H1 (cell line): ENCODE data around the gene PTPRJ. TPM values are rescaled to one million over a fixed set of nuclear protein-coding genes. Genes with fewer than 3 reads are reported as not detected.

ENCODE experiments used
- CTCF ChIA-PET: fragments of 300-600 bp; sonication (Branson Sonifier 250); formaldehyde crosslinking; loops from one replicate; lab custom pipeline; 2021; ENCODE audit not compliant: partially characterized antibody; lab: Charles Lee
- POLR2A ChIA-PET: fragments of 300-600 bp; sonication (Branson Sonifier 250); formaldehyde crosslinking; loops from one replicate; lab custom pipeline; 2021; ENCODE audit warnings: inconsistent platforms; ENCODE audit not compliant: partially characterized antibody; lab: Charles Lee
- DNase-seq, 2 experiments: peaks; one replicate each; pipeline versions ENCODE4 v3.0.0 to v3.0.0-alpha.2; 2010 to 2022; ENCODE audit warnings: low spot score in 2 of 2, low read depth in 1 of 2, mixed read lengths in 1 of 2
- FAIRE-seq: peaks from 2 replicates; lab custom pipeline; 2011; peaks lifted over from hg19 to GRCh38; lab: Jason Lieb, UNC
- H2AFZ ChIP-seq: 2 replicates; pipeline ENCODE4 v1.8.1; 2012; ENCODE audit warnings: low read length, inconsistent platforms
- H2AK5ac ChIP-seq: 2 replicates; pipeline ENCODE4 v1.6.1; 2013; ENCODE audit warnings: low read depth, low read length
- H2BK120ac ChIP-seq: replicated peaks from 2 replicates; pipeline ENCODE3; 2013; ENCODE audit warnings: low read depth, low read length, inconsistent platforms
- H2BK12ac ChIP-seq: 2 replicates; pipeline ENCODE4 v1.6.1; 2013; ENCODE audit warnings: low read depth, low read length
- H2BK15ac ChIP-seq: 2 replicates; pipeline ENCODE4 v1.6.1; 2013; ENCODE audit warnings: low read length
- H2BK20ac ChIP-seq: 2 replicates; pipeline ENCODE4 v1.6.1; 2013; ENCODE audit warnings: low read length
- H2BK5ac ChIP-seq: 2 replicates; pipeline ENCODE4 v1.6.1; 2013; ENCODE audit warnings: low read depth, low read length
- H3K14ac ChIP-seq: 2 replicates; pipeline ENCODE4 v1.6.1; 2013; ENCODE audit warnings: inconsistent platforms; ENCODE audit not compliant: insufficient read length
- H3K18ac ChIP-seq: 2 replicates; pipeline ENCODE4 v1.6.1; 2013; ENCODE audit warnings: low read length; ENCODE audit errors: extremely low read depth
- H3K23ac ChIP-seq: 2 replicates; pipeline ENCODE4 v1.6.1; 2013; ENCODE audit warnings: inconsistent platforms; ENCODE audit not compliant: insufficient read length
- H3K23me2 ChIP-seq: 2 replicates; pipeline ENCODE4 v1.6.1; 2013; ENCODE audit warnings: low read depth, low read length
- H3K27ac ChIP-seq: 2 replicates; pipeline ENCODE4 v1.6.1; 2011; ENCODE audit warnings: low read depth, low read length, inconsistent platforms
- H3K27me3 ChIP-seq, 4 experiments: replicated peaks in 1 of 4; 1 replicate in 1 of 4; 2 replicates in 3 of 4; pipeline versions ENCODE4 v1.6.1 to v1.8.1; 2011 to 2013; ENCODE audit warnings: low read length in 3 of 4, mild to moderate bottlenecking in 3 of 4, inconsistent platforms in 2 of 4, mixed read lengths in 2 of 4, moderate library complexity in 1 of 4; ENCODE audit not compliant: control insufficient read depth in 3 of 4, insufficient read depth in 3 of 4; ENCODE audit errors: extremely low read depth in 1 of 4
- H3K36me3 ChIP-seq, 4 experiments: 2 replicates each; pipeline versions ENCODE4 v1.6.1 to v1.8.1; 2011 to 2013; ENCODE audit warnings: mild to moderate bottlenecking in 4 of 4, low read length in 3 of 4, moderate library complexity in 2 of 4, control low read depth in 1 of 4, inconsistent platforms in 1 of 4; ENCODE audit not compliant: insufficient read depth in 4 of 4, control insufficient read depth in 2 of 4
- H3K4ac ChIP-seq: replicated peaks from 2 replicates; pipeline ENCODE3; 2013; ENCODE audit warnings: low read length, low read depth, mixed read lengths, inconsistent platforms; ENCODE audit not compliant: insufficient read length
- H3K4me1 ChIP-seq, 4 experiments: replicated peaks in 1 of 4; 1 replicate in 1 of 4; 2 replicates in 3 of 4; pipeline versions ENCODE4 v1.6.1 to v1.8.1; 2011 to 2013; ENCODE audit warnings: low read length in 3 of 4, inconsistent platforms in 2 of 4, mixed read lengths in 1 of 4; ENCODE audit not compliant: insufficient read depth in 4 of 4, control insufficient read depth in 3 of 4
- H3K4me2 ChIP-seq, 2 experiments: 2 replicates each; pipeline versions ENCODE4 v1.6.1 to v1.8.1; 2011 to 2013; ENCODE audit warnings: low read depth in 2 of 2, low read length in 2 of 2, control low read depth in 1 of 2, inconsistent platforms in 1 of 2, mild to moderate bottlenecking in 1 of 2; ENCODE audit not compliant: insufficient read depth in 1 of 2
- H3K4me3 ChIP-seq, 4 experiments: fragments of 200-600, 300-600 bp in 1 of 4; sonication (generic), shearing (Covaris generic), sonication (Bioruptor Twin) in 1 of 4; 2 replicates each; pipeline versions ENCODE4 v1.5.1 to v1.8.1; 2011 to 2016; ENCODE audit warnings: low read length in 4 of 4, low read depth in 3 of 4, control low read depth in 2 of 4, inconsistent platforms in 2 of 4, mild to moderate bottlenecking in 2 of 4, mixed read lengths in 1 of 4, moderate library complexity in 1 of 4; ENCODE audit not compliant: insufficient read depth in 2 of 4; ENCODE audit errors: extremely low read depth in 1 of 4
- H3K56ac ChIP-seq: replicated peaks from 2 replicates; pipeline ENCODE3; 2013; ENCODE audit warnings: low read depth, mild to moderate bottlenecking, mixed read lengths, low read length, inconsistent platforms; ENCODE audit not compliant: insufficient read length
- H3K79me1 ChIP-seq: 2 replicates; pipeline ENCODE4 v1.6.1; 2013; ENCODE audit warnings: low read depth, low read length, control low read depth
- H3K79me2 ChIP-seq, 2 experiments: 2 replicates each; pipeline versions ENCODE4 v1.6.1 to v1.8.1; 2012 to 2013; ENCODE audit warnings: low read length in 2 of 2, mild to moderate bottlenecking in 2 of 2, inconsistent platforms in 1 of 2; ENCODE audit not compliant: insufficient read depth in 2 of 2, control insufficient read depth in 1 of 2
- H3K9ac ChIP-seq, 4 experiments: replicated peaks in 1 of 4; 1 replicate in 1 of 4; 2 replicates in 3 of 4; pipeline versions ENCODE4 v1.6.1 to v1.8.1; 2011 to 2013; ENCODE audit warnings: low read depth in 3 of 4, low read length in 3 of 4, control low read depth in 2 of 4, mild to moderate bottlenecking in 2 of 4, moderate library complexity in 2 of 4, inconsistent platforms in 1 of 4; ENCODE audit errors: extremely low read depth in 1 of 4
- H3K9me3 ChIP-seq, 2 experiments: 2 replicates each; pipeline versions ENCODE4 v1.6.1 to v1.8.1; 2012 to 2013; ENCODE audit warnings: mild to moderate bottlenecking in 2 of 2, moderate library complexity in 2 of 2, control low read depth in 1 of 2, inconsistent platforms in 1 of 2, low read depth in 1 of 2, low read length in 1 of 2, mixed read lengths in 1 of 2; ENCODE audit not compliant: insufficient read depth in 2 of 2
- H4K20me1 ChIP-seq, 2 experiments: replicated peaks in 1 of 2; 2 replicates each; pipeline versions ENCODE3 to v1.8.1; 2011 to 2013; ENCODE audit warnings: inconsistent platforms in 2 of 2, low read length in 2 of 2, mild to moderate bottlenecking in 1 of 2; ENCODE audit not compliant: insufficient read depth in 2 of 2, control insufficient read depth in 1 of 2
- H4K5ac ChIP-seq: 2 replicates; pipeline ENCODE4 v1.6.1; 2013; ENCODE audit warnings: low read length, low read depth, mixed read lengths, inconsistent platforms; ENCODE audit not compliant: insufficient read length
- H4K8ac ChIP-seq: 2 replicates; pipeline ENCODE4 v1.8.0; 2013; ENCODE audit warnings: mild to moderate bottlenecking, moderate library complexity, low read length, inconsistent platforms; ENCODE audit not compliant: insufficient read depth; ENCODE audit errors: extremely low read depth
- H4K91ac ChIP-seq: replicated peaks from 2 replicates; pipeline ENCODE3; 2013; ENCODE audit warnings: low read length, mixed read lengths, inconsistent platforms; ENCODE audit not compliant: insufficient read length
- CEBPB ChIP-seq: IDR thresholded peaks from 2 replicates; pipeline ENCODE4 v1.6.1; 2012; ENCODE audit warnings: low read depth, low read length
- POU5F1 ChIP-seq: IDR thresholded peaks from 2 replicates; pipeline ENCODE4 v1.6.1; 2011; ENCODE audit warnings: low read depth, mild to moderate bottlenecking, low read length, moderate library complexity
- SIX5 ChIP-seq: IDR thresholded peaks from 2 replicates; pipeline ENCODE4 v1.6.1; 2011; ENCODE audit warnings: mild to moderate bottlenecking, low read depth, low read length
- SP1 ChIP-seq: IDR thresholded peaks from 2 replicates; pipeline ENCODE4 v1.6.1; 2011; ENCODE audit warnings: low read depth, low read length
- TCF12 ChIP-seq: IDR thresholded peaks from 2 replicates; pipeline ENCODE4 v1.6.1; 2011; ENCODE audit warnings: low read depth, mild to moderate bottlenecking, low read length
- WGBS, 2 experiments: shearing (Covaris generic) in 1 of 2; methylation state at CpG; one replicate each; pipeline versions ENCODE4 v1.1.6 to v1.1.7; 2013 to 2015; ENCODE audit warnings: low lambda C conversion rate in 2 of 2, mixed read lengths in 2 of 2, inconsistent platforms in 1 of 2, low coverage in 1 of 2, missing lambda C conversion rate in 1 of 2; ENCODE audit not compliant: insufficient replicate concordance in 2 of 2, insufficient coverage in 1 of 2, insufficient read length in 1 of 2; ENCODE audit errors: extremely low coverage in 1 of 2, missing lambda C conversion rate in 1 of 2; 5-methylcytosine and 5-hydroxymethylcytosine counted together
- polyA plus RNA-seq, 7 experiments: library from polyadenylated mRNA; depleted of rRNA in 3 of 7; stranded (reverse) in 5 of 7; unstranded in 2 of 7; fragments of >200 nt in 5 of 7; fragments of 200-250 nt in 2 of 7; gene quantifications; 1 replicate in 5 of 7; 2 replicates in 1 of 7; 4 replicates in 1 of 7; pipeline versions ENCODE4 v1.2.1 to v1.2.3, GENCODE V29; 2011 to 2013; ENCODE audit warnings: missing spikeins in 2 of 7, mixed read lengths in 2 of 7
- total RNA-seq: library from RNA; stranded (reverse); fragmentation: NEBNext Ultra II Directional; extraction: Animal tissue kit (Norgen Biotek cat#: 25700); gene quantifications from 2 replicates; pipeline ENCODE4 v1.2.1, GENCODE V29; 2021

Gene PTPRJ
- total and polyA plus RNA-seq, 2 of the 8 experiments (the other 6 are each of a cell fraction or from before 2014, with no cell fraction given), result 4.4 to 22.6 TPM

DNA sequence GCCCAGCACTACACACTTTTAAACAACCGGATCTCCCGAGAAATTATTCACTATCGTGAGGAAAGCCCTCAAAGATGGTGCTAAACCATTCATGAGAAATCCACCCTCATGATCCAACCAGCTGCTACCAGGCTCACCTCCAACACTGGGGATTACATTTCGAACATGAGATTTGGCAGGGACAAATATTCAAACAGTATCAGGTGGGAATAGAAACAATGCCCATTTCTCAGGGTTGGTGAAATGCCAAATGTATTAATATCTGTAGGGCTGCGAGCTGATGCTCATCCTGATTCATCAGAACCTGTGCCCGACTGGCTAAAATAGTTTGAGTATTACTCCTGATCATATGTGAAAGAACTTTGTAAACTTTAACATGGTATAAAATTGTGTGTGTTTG, 15.8 kb upstream of the PTPRJ start:
- Histone ChIP-seq H4K8ac (no peak overlapping the region), H3K14ac (no peak overlapping the region), H2BK15ac (no peak overlapping the region), H3K23me2 (no peaks in the 10 kb centered on the region), H3K23ac (no peak overlapping the region), H3K4me2 (no peak overlapping the region), H3K18ac (no peak overlapping the region), H3K79me2 (no peaks in the 10 kb centered on the region), H4K5ac (no peak overlapping the region), H3K36me3 (no peaks in the 10 kb centered on the region), H2AFZ (no peak overlapping the region), H3K56ac (no peak overlapping the region), H2BK12ac (no peak overlapping the region), H2BK5ac (no peak overlapping the region), H2BK20ac (no peak overlapping the region), H3K79me1 (no peaks in the 10 kb centered on the region), H3K4me1 (no peaks in the 10 kb centered on the region), H3K27ac (no peak overlapping the region), H3K4ac (no peak overlapping the region), H2BK120ac (no peak overlapping the region), H3K27me3 (no peaks in the 10 kb centered on the region), H2AK5ac (no peak overlapping the region), H4K20me1 (no peaks in the 10 kb centered on the region), H3K9ac (no peak overlapping the region), H3K4me3 (no peak overlapping the region), H4K91ac (no peak overlapping the region), H3K9me3 (no peaks in the 10 kb centered on the region)
- ChIA-PET POLR2A (interaction anchor here (0.6 to 1.7 kb wide), 2 partner anchors 10 to 14 kb away, joined by 4 to 5 read pairs; no protein-coding TSS in a partner anchor), CTCF (interaction anchor here (1.1 to 8.5 kb wide), 8 partner anchors 10 to 144 kb away, joined by 3 to 45 read pairs (median 6); no protein-coding TSS in a partner anchor)
- DNase-seq (no peak), FAIRE-seq (no peak)
- 93% methylated on average over 6 of the region's 6 CpGs; no CpG with 5 or more reads in 1 of the 2 experiments for WGBS, 2 experiments
- no peak for TF ChIP-seq SP1
- no peak for TF ChIP-seq SIX5
- no peak for TF ChIP-seq CEBPB
- no peak for TF ChIP-seq POU5F1
- TF ChIP-seq TCF12, result no peak
